Upper lobe of left lung (tissue), 6 donors: ENCODE measurements around the gene DNAJC16. TPM values are rescaled to one million over a fixed set of nuclear protein-coding genes. Genes with fewer than 3 reads are reported as not detected.
"Not testable (repeated sequence)": the region's sequence is repeated elsewhere in the genome, so short reads cannot be mapped to it uniquely, and the experiment has no call there.

Experiments
- ATAC-seq, 2 donors: fragments of 200-7000 bp; cut with Tn5 transposase; one replicate each; pipeline ENCODE4 v1.9.1; 2022; ENCODE audit warnings: mild to moderate bottlenecking in 2 of 2, moderate library complexity in 2 of 2; ENCODE audit not compliant: low FRiP score in 2 of 2
- DNase-seq, 2 donors: peaks; one replicate each; pipeline ENCODE4 v3.0.0-alpha.2; 2019 to 2020
- H3K27ac ChIP-seq, 4 donors: fragments of 200-600 bp; sonication (generic); one replicate each; pipeline ENCODE4 v1.5.1; 2016 to 2019
- H3K27me3 ChIP-seq, 4 donors: fragments of 200-600 bp; sonication (generic); one replicate each; pipeline ENCODE4 v1.5.1; 2017 to 2019
- H3K36me3 ChIP-seq, 4 donors: fragments of 200-600 bp; sonication (generic); one replicate each; pipeline ENCODE4 v1.5.1; 2016 to 2019
- H3K4me1 ChIP-seq, 4 donors: fragments of 200-600 bp; sonication (generic); one replicate each; pipeline ENCODE4 v1.5.1; 2018 to 2019
- H3K4me3 ChIP-seq, 4 donors: fragments of 200-600 bp; sonication (generic); one replicate each; pipeline ENCODE4 v1.5.1; 2017 to 2019; ENCODE audit warnings: mild to moderate bottlenecking in 2 of 4, moderate library complexity in 1 of 4
- H3K9me3 ChIP-seq, 4 donors: fragments of 200-600 bp; sonication (generic); one replicate each; pipeline ENCODE4 v1.5.1; 2018 to 2019
- CTCF ChIP-seq, 6 experiments: fragments of 450-650 bp in 4 of 6; fragments of 200-600 bp in 2 of 6; sonication (generic) in 2 of 6; IDR thresholded peaks; one replicate each; pipeline ENCODE4 v1.5.1; 2016 to 2019; ENCODE audit warnings: antibody characterized with exemption in 6 of 6
- EP300 ChIP-seq, 4 donors: sonication (generic); formaldehyde crosslinking; IDR thresholded peaks; one replicate each; pipeline ENCODE4 v1.5.1; 2017; ENCODE audit warnings: antibody characterized with exemption in 4 of 4, control low read depth in 2 of 4
- POLR2A ChIP-seq, 4 donors: fragments of 450-650 bp; IDR thresholded peaks; one replicate each; pipeline ENCODE4 v1.5.1; 2016 to 2017; ENCODE audit warnings: antibody characterized with exemption in 4 of 4, mild to moderate bottlenecking in 2 of 4
- POLR2AphosphoS5 ChIP-seq, 2 donors: sonication (generic); formaldehyde crosslinking; IDR thresholded peaks; one replicate each; pipeline ENCODE4 v1.5.1; 2017; ENCODE audit warnings: antibody characterized with exemption in 2 of 2
- WGBS, 2 donors: methylation state at CpG; one replicate each; pipeline ENCODE4 v1.1.5; 2017 to 2018; 5-methylcytosine and 5-hydroxymethylcytosine counted together
- total RNA-seq, 6 donors: library from RNA; depleted of rRNA in 4 of 6; stranded (reverse); fragments of >200 nt in 4 of 6; gene quantifications; one replicate each; pipeline versions ENCODE4 v1.1.0 to v1.2.1, GENCODE V29; 2016 to 2021
- donor health status: DM: no; HTN: no; CAD: no; lungs with moderate emphysema.
- donor health status: DM: no; HTN: yes; CAD: no; lungs with severe emphysema.

DNAJC16 gene
- total RNA-seq = 10 to 100 TPM; 12.7 to 23.0 (median 17.1) TPM

GRCh38 chr1:15526490-15527339 lies at the start of gene DNAJC16:
Gene DNAJC16 (plus strand): TSS chr1:15526848. CDS start chr1:15529106, 2,258 bp downstream.
- no peaks in the 10 kb centered on the region for H3K27me3 ChIP-seq
- DNase-seq (peak; percentile 95 to 99), ATAC-seq (peak; percentile 79 to 89)
- H3K36me3 ChIP-seq = peaks cover 0 to 10% (median 7%) of the 10 kb centered on the region in 4 donors
- peak within 1 kb of the TSS; percentile 96 to 100 (median 96) for H3K27ac ChIP-seq
- TF ChIP-seq POLR2A (IDR thresholded peaks at IDR 0.05) (peak; percentile 20 to 92 (median 67)), EP300 (IDR thresholded peaks at IDR 0.05) (peak in 2 of 4 donors; percentile 35 to 93), POLR2AphosphoS5 (IDR thresholded peaks at IDR 0.05) (peak; percentile 96 to 97), CTCF (IDR thresholded peaks at IDR 0.05) (peak in 4 of 6 experiments; percentile 23 to 57 (median 44))
- peaks cover 27 to 43% (median 33%) of the 10 kb centered on the region in 4 donors for H3K4me1 ChIP-seq
- H3K9me3 ChIP-seq = no peaks in the 10 kb centered on the region
- 0 to 2% methylated on average over 16 to 35 of the region's 65 CpGs for WGBS, 2 donors
- H3K4me3 ChIP-seq = peak within 1 kb of the TSS; percentile 73 to 96 (median 87)

- Histone ChIP-seq H3K36me3 (no peaks in the 10 kb centered on the region), H3K27me3 (no peaks in the 10 kb centered on the region), H3K9me3 (no peaks in the 10 kb centered on the region), H3K4me1 (no peaks in the 10 kb centered on the region), H3K4me3 (no peak overlapping the region), H3K27ac (no peak overlapping the region)
- 87 to 93% methylated on average over 3 of the region's 3 CpGs for WGBS, 2 donors
- no peak for DNase-seq
- no peak for ATAC-seq
- no peak for TF ChIP-seq CTCF (IDR thresholded peaks at IDR 0.05)
- TF ChIP-seq POLR2A (IDR thresholded peaks at IDR 0.05) = no peak
- no peak for TF ChIP-seq EP300 (IDR thresholded peaks at IDR 0.05)
- no peak for TF ChIP-seq POLR2AphosphoS5 (IDR thresholded peaks at IDR 0.05)
Observed at GRCh38 chr1:15476927-15477326, 49.7 kb upstream of the DNAJC16 start.

- TF ChIP-seq EP300 (IDR thresholded peaks at IDR 0.05) (no peak), POLR2A (IDR thresholded peaks at IDR 0.05) (no peak), POLR2AphosphoS5 (IDR thresholded peaks at IDR 0.05) (no peak), CTCF (IDR thresholded peaks at IDR 0.05) (no peak)
- H3K27me3 ChIP-seq = no peaks in the 10 kb centered on the region
- WGBS, 2 donors = 84 to 88% methylated on average over 5 of the region's 5 CpGs
- DNase-seq (no peak), ATAC-seq (no peak)
- no peaks in the 10 kb centered on the region for H3K4me1 ChIP-seq
- no peaks in the 10 kb centered on the region for H3K36me3 ChIP-seq
- no peak overlapping the region for H3K4me3 ChIP-seq
- H3K9me3 ChIP-seq = no peaks in the 10 kb centered on the region
- H3K27ac ChIP-seq = no peak overlapping the region
Observed at GRCh38 chr1:15477646-15478212, 48.9 kb upstream of the DNAJC16 start.

- no peaks in the 10 kb centered on the region for H3K9me3 ChIP-seq
- DNase-seq (no peak), ATAC-seq (no peak)
- no peaks in the 10 kb centered on the region for H3K27me3 ChIP-seq
- no peak overlapping the region for H3K4me3 ChIP-seq
- no peaks in the 10 kb centered on the region for H3K36me3 ChIP-seq
- WGBS, 2 donors = 88 to 93% methylated on average over 11 of the region's 11 CpGs
- TF ChIP-seq CTCF (IDR thresholded peaks at IDR 0.05) (no peak), EP300 (IDR thresholded peaks at IDR 0.05) (no peak), POLR2AphosphoS5 (IDR thresholded peaks at IDR 0.05) (no peak), POLR2A (IDR thresholded peaks at IDR 0.05) (no peak)
- no peak overlapping the region for H3K27ac ChIP-seq
- no peaks in the 10 kb centered on the region for H3K4me1 ChIP-seq
Observed at GRCh38 chr1:15479654-15480347, 46.8 kb upstream of the DNAJC16 start.

- not testable (repeated sequence) for DNase-seq
Observed at GRCh38 chr1:15482455-15482854, 44.2 kb upstream of the DNAJC16 start.

GRCh38 chr1:15482983-15483543 lies 43.6 kb upstream of the DNAJC16 start:
- H3K4me3 ChIP-seq, H3K27ac ChIP-seq, H3K4me1 ChIP-seq, H3K27me3 ChIP-seq, H3K9me3 ChIP-seq, DNase-seq, ATAC-seq, H3K36me3 ChIP-seq: not testable (repeated sequence)
- 78 to 79% methylated on average over 13 to 16 of the region's 16 CpGs for WGBS, 2 donors

More at GRCh38 chr1:15482455-15482854, 44.2 kb upstream of the DNAJC16 start:
- not testable (repeated sequence) for H3K9me3 ChIP-seq, H3K36me3 ChIP-seq, H3K4me1 ChIP-seq, H3K27me3 ChIP-seq, H3K4me3 ChIP-seq, H3K27ac ChIP-seq, ATAC-seq
- 81 to 90% methylated on average over 6 of the region's 6 CpGs for WGBS, 2 donors
